HG03064 (cell line): ENCODE measurements around the gene MAP2K3.

Experiments used
- ATAC-seq: cut with Tn5 transposase; IDR thresholded peaks from one replicate; pipeline ENCODE4 v1.9.1; 2021; ENCODE audit warnings: low read depth; ENCODE audit not compliant: unreplicated experiment

The MAP2K3 gene

GRCh38 chr17:21284319-21285163, at the start of gene MAP2K3:
Gene MAP2K3, plus strand, starts transcription at chr17:21284711. Its CDS starts 210 bp downstream, at chr17:21284921.
- ATAC-seq, result peak; percentile 62

GRCh38 chr17:21235921-21236320, 48.6 kb upstream of the MAP2K3 start:
- ATAC-seq, result no peak

DNA sequence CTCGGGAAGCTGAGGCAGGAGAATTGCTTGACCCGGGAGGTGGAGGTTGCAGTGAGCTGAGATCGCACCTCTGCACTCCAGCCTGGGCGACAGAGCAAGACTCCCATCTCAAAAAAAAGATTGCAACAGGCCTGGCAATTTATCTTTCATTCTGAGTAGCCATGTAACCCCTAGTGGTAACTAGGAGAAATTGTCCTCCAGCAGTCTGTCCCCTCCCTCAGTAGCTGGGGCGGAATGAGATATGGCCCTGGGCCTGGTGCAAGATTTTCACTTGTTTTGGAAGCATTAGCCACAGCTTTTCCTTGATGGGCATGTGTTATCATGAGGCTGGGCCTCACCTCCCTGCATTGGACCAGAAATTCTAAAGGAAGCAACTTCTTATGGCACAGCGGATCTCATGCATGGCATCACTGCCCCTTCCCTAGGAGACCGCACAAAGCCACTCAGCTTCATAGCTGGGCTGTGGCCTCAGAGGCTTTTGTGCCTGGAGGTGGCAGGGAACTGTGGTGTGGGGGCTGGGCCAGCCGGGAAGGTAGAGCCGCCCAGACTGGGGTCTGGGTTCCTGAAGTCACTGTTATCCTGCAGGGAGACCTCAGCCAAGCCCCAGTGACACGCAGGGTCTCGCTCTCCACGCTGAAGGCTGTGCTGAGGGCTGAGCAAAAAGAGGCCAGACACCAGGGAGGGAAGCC, 44.7 kb upstream of the MAP2K3 start:
- ATAC-seq, result no peak

- no peak for ATAC-seq
These were observed 44.0 kb upstream of the MAP2K3 start for GRCh38 chr17:21240369-21241055.

DNA sequence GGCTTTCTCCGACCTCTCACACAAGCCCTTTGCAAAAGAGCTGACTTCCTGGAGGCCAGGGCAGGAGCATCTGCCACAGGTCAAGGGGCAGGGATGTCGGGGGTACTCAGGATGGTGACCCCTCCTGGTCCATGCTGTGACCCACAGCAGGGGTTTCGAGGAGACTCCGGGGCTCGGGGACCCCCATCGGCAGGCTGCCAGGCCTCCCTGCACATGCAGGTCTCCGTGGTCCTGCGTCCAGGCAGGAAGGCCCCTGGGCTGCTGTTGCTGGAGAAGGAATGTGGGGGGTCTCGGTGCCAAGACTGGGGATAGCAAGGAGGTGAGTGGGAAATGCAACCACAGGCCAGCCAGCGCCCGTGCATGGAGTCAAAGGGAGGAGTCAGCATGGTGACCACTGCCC, 42.9 kb upstream of the MAP2K3 start:
- no peak for ATAC-seq

DNA sequence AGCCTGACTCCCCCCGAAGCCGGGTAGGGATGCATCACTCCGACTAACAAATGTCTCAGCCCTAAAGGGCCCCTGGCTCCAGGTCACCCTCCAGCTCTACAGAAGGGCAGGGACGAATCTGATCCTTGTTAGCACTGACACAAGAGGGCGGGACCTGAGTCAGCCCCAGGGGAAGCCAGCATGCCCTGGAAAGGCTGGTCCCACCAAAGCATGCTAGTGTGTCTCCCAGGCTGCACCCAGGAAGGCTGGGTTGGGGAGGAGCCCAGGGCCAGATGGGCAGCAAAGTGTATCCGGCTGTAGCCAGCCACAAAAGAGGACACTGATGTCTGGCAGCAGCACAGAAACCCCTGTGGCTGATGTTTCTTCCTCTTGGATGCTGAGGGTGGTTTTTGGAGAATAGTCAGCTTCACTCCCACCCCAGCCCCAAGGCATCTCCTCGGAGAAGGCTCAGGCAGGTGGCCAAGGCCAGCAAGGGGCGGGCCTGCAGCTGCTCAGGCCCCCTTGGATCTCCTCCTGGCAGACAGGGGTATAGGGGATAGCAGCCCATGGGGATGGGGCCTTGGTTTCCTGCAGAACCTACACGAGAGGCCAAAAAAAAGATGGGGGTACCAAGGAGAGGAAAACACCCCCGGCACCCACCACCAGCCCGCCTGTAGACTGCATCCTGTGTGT, 42.3 kb upstream of the MAP2K3 start:
- ATAC-seq, result no peak

GRCh38 chr17:21242780-21243515, 41.6 kb upstream of the MAP2K3 start:
- ATAC-seq, result no peak

GRCh38 chr17:21243516-21244303, 40.8 kb upstream of the MAP2K3 start:
- ATAC-seq, result no peak

DNA sequence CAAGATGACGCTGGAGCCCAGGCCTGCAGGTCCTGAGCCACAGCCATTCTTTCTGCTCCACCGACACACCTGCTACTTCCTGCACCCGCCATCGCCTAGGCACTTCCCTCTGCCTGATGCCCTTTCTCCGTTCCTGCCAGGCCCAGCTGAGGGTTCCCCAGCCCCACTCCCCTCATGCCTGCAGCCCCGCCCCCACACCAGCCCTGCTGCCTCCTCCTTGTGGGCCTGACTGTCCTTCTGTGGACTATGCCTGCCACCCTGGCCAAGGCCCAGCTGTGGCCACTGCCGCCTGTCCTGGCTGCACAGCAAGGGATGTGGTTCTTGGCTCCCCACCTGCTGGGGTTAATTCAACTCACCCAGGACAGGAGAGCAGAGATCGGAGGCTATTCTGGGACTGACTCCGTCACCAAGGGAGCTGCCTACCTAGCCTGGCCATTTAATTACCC, 38.8 kb upstream of the MAP2K3 start:
- no peak for ATAC-seq

DNA sequence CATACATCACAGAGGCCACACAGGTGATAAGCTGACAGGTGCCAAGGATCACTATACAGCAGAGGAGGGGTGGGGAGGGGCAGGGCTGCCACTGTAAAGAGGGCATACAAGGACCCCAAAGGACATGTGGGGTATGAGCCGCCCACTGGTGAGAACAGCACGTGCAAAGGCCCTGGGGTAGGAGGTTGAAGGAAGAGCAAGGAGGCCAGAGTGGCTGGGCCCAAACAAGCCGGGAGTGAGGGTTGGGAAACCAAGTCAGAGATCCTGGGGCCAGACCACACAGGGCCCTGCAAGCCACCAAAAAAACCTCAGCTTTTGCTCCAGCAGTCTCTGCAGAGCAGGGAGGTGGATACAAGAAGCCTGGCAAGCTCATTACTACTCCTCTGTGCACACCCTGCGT, 37.8 kb upstream of the MAP2K3 start:
- no peak for ATAC-seq

DNA sequence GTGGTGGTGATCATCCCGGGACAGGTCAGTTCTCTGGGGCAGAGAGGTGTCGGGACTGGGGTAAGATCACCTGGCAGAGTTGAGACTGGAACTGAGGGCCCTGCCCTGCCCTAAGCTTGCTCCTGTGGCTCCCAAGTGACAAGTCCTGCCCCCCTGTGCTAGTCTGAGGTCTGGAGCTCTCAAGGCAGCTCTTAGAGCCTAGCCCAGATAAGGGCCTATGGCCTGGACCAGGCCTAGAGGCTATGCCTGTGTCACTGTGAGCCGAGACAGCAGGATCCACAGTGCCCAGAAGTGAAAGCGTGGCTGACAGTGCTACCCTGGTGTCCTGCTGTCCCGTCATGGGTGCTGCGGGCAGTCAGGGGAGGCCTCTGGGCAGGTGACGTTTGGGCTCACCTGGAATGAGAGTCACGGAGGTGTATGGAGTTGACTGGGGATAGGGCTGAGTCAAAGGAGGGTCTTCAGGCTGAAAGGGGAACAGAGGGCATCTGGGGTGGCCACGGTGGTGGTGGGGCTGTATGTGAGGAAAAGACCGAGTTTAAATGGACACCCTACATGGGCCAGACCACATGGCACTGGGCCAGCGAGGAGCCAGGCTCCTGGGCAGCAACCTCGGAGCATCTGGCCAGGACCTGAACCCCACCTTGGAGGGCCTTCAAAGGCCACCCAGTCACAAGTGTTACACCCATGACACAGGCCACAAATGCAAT, 36.8 kb upstream of the MAP2K3 start:
- ATAC-seq, result no peak

DNA sequence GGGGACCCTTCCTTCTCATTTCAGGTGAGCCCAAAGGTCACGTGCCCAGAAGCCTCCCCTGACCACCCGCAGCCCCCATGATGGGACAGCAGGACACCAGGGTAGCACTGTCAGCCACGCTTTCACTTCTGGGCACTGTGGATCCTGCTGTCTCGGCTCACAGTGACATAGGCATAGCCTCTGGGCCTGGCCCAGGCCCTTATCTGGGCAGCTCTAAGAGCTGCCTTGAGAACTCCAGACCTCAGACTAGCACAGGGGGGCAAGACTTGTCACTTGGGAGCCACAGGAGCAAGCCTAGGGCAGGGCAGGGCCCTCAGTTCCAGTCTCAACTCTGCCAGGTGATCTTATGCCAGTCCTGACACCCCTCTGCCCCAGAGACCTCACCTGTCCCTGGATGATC, 36.0 kb upstream of the MAP2K3 start:
- no peak for ATAC-seq

DNA sequence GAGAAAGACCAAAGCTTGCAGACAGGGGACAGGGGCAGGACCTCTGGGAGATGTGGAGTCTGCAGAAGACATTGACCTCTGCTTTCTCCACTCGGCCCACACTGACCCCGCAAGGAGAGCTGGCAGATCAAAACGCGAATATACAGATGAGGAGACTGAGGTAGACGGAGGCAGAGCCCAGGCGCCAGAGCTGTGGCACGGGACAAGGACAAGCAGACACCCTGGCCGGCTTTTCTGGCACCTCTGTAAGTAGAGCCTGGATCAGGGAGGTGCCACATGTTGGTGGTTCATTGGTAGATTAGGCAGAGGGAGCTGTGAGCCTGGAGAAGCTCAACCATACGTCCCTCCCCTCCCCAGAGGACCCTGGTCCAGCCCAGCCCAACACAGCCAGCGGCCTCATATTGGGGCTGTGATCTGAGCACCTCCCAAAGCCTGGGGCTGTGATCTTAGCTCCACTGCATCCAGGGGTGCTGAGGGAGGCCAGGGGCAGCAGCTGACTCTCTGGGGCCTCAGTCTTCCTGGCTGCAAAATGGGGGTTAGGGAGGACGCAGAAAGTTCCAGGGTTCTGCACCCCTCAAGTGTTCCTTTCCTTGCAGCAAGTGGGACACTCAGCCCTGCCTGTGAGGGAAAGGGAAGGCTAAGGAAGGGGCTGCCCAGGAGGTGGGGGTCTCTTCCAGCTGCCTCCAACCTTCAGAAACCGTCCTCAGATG, 35.3 kb upstream of the MAP2K3 start:
- no peak for ATAC-seq

- ATAC-seq, result no peak
These were observed 34.4 kb upstream of the MAP2K3 start for GRCh38 chr17:21249920-21250703.

DNA sequence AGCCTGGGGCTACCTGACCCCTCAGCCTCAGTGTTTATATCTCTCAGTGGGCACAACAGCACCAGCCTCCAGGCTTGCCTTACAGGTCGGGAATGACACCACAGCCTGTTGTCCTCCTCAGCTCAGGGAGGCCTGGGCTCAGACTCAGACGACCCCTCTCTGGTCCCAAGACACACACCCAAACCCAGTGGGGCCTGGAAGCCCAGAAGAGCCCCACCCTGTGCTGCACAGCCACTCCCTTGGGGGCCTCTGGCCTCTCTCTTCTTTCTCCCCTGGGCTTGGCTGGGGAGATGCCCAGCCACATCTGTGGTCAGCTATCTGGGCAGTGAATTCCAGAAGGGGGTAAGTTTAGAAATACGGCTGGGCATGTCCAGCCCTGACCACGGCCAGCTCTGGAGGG, 33.7 kb upstream of the MAP2K3 start:
- ATAC-seq, result no peak

DNA sequence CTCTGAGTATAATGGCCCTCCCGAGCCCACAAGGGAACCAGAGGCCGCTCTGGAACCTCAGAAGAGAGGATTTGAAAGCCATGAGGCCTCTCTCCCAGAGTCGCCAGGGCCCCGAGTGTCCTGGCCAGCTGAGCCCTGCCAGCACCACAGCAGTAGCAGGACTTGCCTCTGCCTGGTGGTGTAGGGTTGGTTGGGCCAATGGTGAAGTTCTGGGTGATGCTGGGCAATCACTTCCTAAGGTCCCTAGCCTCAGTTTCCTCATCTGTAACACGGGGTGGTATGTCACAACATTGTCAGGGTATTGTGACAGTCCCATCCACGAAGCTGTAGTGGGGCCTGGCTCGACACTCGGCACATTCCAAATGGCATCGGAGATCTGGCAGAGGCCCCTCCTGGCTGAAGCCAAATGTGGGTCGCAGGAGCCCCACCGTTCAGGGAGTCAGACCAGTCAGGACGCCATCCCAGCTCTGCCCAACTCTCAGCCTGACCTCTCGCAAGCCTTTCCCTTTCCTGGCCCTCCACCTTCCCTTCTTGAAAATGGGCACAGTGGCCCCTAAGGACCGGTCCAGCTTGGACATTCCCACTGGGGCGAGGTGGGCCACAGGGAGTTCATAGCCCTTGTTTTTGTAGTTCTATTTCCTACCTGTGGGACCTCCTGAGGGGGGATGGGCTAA, 33.0 kb upstream of the MAP2K3 start:
- no peak for ATAC-seq

GRCh38 chr17:21252289-21252795, 32.2 kb upstream of the MAP2K3 start:
- ATAC-seq, result no peak
